Activated naive CD4-positive, alpha-beta T cell treated with Interleukin-2 at 50 U/mL for 16 hours (primary cell): Measurements from ENCODE around the gene LIME1.

Experiments
- DNase-seq: peaks from one replicate; pipeline ENCODE4 v3.0.0-alpha.2; 2020

The LIME1 gene

DNA sequence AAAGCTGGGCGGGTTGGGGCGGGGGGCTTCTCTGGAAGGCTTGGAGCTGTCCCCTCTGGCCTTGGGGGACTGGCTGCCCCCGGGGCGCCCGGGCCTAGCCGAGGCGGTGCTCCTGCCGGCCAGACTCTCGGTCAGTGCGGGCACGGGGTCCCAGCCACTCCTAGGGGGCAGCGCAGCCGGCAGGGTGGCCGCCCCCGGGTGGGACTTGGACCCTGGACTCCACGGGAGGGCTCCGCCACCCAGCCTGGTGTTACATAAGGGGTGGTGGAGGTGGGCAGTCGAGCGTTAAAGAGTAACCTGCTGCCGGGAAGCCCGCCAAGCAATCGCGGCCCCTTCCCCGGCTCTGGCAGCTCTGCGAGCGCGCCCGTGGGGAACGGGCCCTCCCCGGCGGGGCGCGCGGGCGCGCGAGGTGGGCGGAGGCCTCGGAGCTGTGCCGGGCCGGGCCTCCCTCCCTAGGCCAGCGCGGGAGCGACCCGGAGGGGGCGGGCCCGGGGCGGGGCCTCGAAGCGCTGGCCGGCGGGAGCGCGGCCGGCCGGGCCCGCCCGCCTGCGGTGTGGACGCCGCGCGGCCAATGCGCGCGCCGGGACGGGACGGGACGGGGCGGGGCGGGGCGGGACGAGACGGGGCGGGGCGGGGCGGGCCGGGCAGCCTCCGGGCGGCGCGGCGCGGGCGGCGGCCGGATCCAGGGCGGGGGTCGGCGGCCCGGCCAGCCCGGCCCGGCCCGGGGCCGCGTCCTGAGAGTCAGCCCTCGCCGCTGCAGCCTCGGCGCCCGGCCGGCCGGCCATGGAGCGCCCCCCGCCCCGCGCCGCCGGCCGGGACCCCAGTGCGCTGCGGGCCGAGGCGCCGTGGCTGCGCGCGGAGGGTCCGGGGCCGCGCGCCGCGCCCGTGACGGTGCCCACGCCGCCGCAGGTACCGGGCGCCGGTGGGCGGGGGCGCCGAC, 2.9 kb downstream of the LIME1 start, which contains the start of gene SLC2A4RG:
SLC2A4RG (plus strand) TSS at position 647 of the 940 bp plus-strand sequence; CDS start at position 784, 137 bp downstream.
- DNase-seq = peak; percentile 63

DNA sequence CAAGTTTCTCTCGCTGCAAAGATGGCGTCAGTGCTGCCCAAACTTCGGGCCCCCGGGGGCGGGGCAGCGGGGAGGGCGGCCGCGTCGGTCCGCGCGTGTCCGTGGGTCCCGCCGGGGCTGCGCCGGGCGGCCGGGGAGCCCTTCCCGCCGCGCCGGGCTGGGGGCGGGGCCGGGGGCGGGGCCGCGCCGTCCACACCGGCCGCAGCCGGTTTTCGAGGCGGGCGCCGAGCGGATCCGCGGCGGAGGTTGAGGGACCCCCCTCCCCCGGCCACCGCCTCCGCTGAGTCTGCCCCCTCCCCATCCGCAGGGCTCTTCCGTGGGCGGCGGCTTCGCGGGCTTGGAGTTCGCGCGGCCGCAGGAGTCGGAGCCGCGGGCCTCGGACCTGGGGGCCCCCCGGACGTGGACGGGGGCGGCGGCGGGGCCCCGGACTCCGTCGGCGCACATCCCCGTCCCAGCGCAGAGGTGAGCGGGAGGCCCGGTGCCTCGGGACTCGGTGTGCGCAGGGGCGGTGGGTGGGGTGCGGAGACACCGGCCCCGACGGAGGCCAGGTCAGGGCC, 3.7 kb downstream of the LIME1 start:
- peak; percentile 55 for DNase-seq

DNA sequence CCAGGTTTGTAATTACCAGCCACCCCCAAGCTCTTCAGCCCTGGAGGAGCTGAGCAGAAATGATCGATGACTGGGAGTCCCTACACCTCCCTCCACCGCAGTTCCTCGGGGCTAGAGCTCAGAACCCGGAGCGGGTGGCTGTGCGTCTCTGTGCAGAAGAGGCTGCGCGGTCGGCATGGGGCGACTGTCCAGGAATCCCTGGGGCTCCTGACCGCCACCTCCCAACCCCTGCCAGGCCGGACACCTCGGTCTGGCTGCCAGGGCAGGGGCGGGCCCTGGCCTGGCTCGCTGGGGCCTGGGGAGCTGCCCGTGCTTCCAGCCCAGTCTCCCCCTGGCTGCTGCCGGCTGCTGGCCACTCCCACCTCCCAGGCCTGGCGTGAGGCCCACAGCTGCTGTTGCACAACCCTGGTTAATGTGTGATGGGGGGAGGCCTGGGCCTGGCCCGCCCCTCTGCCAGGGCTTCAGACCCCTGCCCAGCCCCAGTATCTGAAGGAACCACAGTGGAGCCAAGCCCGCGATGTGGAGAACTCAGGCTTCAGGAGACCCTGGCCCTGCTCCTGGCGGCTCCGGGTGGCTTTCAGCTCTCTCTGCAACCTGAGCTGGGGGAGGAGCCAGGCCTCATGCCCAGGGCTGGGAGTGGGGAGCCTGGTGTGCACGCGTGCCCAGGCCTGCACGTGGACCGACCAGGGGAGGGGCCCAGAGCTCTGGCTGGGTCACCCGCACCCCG, 4.3 kb downstream of the LIME1 start:
- DNase-seq = peak; percentile 33

DNA sequence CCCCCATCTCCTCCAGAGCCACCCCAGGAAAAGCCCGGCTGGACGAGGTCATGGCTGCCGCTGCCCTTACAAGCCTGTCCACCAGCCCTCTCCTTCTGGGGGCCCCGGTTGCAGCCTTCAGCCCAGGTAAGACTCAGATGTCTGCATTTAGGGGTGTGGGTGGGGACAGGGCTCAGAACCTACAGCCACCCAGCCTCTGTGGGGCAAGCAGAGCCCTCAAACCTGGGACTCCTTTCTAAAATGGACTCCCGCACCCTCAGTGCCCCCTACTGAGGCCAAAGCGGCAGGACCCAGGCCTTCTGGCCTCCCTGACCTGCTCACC, 4.9 kb downstream of the LIME1 start:
- DNase-seq = no peak

DNA sequence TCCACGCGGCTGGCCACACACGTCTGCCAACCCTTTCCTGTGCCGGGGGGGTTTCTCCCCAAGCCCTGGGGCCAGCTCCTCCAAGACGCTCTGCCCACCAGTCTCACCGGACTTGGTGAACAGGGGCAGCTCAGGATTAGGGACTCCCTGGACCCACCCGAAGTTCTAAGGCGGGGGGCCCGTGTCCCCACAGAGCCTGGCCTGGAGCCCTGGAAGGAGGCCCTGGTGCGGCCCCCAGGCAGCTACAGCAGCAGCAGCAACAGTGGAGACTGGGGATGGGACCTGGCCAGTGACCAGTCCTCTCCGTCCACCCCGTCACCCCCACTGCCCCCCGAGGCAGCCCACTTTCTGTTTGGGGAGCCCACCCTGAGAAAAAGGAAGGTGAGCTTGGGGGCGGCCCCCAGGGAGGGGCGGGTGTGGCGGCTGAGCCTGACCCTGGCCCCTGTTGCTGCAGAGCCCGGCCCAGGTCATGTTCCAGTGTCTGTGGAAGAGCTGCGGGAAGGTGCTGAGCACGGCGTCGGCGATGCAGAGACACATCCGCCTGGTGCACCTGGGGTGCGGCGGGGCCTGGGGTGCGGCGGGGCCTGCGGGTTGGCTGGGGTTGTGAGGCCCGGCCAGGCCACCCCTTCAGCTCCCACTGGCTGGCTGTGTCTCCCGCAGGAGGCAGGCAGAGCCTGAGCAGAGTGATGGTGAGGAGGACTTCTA, 5.4 kb downstream of the LIME1 start:
- no peak for DNase-seq

DNA sequence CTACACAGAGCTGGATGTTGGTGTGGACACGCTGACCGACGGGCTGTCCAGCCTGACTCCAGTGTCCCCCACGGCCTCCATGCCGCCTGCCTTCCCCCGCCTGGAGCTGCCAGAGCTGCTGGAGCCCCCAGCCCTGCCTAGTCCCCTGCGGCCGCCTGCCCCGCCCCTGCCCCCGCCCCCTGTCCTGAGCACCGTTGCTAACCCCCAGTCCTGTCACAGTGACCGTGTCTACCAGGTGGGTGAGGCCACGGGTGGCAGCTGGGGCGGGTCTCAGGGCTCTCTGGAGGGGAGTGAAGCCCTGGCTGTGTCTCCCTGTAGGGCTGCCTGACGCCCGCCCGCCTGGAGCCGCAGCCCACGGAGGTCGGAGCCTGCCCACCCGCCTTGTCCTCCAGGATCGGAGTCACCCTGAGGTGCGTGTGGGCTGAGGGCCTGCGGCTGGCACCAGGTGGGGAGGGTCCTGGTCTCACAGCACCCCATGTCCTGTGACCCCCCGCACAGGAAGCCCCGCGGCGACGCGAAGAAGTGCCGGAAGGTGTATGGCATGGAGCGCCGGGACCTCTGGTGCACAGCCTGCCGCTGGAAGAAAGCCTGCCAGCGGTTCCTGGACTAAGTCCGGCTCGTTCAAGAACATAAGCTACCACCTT, 6.0 kb downstream of the LIME1 start:
- DNase-seq = no peak

DNA sequence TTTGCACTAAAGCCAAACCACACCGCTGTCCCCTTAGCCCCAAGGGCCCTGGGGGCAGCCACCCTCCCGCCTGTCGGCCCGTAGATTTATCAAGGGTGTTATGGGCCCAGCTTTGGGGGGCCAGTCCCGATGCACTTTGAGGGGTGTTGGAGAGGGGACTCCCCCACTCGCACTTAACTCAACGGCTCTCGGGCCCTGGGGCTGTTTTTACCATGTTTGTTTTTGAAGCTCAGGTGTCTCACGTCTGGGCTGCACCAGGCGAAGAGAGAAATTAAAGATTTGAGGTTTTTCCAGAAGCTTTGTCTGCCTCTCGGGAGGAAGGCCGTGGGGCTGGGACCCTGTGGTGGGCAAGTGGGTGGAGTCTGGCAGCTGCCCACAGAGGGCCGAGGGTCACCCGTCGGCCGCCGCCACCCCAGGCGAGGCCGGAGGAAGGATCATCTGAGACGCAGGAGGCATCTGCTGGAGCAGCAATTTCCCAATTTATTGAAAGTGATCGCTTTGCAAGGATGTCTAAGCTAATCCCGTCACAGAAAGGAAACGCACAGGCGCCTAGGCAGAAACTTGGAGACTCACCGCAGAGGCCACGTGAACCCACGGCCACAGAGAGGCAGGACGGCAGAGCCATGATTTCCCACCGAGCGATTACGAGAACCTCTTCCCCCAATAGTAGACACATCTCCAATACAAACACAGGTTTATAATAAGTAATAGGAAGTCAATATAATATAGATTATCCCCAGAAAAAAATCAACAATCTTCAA, 6.9 kb downstream of the LIME1 start:
- no peak for DNase-seq

DNA sequence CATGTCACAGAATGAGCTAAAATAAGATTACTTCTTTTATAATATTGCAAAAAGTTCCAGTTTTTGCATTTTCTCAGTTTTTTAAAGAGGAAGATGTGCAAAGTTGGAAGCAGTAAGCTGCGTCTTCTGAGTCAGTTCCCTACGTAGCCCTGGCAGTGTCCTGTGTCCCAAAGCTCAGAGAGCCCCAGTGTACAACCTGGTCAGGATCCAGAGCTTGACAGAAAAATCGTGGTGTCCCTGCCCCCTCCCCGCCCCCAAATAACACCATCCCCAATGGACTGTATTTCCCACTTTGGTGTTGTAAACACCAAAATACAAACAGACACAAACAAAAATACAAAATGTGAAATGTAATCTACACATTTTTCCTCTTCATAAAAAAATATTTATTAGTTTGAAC, 7.7 kb downstream of the LIME1 start:
- no peak for DNase-seq

DNA sequence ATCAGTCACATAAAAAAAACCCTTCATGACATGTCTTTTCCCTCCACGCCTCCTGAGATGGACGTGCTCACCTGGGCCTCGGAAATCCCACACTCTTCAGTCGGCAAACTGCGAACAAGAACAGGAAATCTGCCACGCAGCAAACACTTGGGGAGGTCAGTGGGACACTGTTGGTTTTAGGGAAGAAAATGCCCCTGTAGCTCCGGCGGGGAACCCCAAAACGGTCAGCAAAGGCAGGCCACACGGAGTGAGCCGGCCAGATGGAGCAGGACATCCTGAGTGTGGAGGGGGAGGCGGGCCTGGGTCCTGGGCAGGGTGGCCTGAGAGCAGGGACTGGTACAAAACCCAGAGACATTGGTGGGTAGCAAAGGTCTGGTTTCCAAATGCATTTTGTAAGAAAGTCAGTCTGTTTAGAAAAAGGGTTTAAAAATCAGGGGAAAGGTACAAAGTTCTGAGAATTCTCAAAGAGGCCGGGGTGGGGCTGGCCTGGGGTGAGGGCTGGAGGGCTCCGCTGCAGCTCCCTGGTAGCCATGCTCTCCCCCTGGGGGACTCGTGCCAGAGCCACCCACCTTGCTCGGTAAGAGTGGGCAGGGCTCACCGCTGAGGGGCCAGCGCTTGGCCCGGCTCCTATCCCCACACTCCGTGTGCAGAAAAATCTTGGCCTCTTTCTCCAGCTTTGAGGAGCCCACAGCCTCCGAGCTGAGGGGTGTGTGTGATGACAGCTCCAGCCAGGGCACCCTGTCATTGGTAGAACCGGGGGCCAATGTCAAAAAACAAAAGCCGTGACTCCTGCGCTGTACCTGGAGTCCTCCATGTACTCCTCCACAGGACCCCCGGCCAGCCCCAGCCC, 8.3 kb downstream of the LIME1 start:
- no peak for DNase-seq

DNA sequence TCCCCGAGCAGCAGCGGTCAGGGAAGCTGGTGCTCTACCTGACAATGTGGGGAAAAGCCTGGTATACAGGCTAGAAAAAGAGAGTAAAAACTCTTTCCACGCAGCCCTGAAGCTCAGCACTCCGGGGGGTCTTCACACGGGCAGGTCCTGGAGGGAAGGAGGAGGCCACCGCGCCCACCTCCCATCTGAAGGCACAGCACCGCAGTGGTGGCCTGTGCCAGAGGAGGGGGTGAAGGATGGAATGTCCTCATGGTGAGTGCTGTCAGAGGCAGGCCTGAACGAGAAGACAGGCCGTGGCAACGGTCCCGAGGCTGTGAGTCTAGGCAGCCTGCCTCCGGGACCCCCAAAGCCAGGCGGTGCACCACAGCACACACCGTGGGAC, 9.0 kb downstream of the LIME1 start:
- DNase-seq = no peak

DNA sequence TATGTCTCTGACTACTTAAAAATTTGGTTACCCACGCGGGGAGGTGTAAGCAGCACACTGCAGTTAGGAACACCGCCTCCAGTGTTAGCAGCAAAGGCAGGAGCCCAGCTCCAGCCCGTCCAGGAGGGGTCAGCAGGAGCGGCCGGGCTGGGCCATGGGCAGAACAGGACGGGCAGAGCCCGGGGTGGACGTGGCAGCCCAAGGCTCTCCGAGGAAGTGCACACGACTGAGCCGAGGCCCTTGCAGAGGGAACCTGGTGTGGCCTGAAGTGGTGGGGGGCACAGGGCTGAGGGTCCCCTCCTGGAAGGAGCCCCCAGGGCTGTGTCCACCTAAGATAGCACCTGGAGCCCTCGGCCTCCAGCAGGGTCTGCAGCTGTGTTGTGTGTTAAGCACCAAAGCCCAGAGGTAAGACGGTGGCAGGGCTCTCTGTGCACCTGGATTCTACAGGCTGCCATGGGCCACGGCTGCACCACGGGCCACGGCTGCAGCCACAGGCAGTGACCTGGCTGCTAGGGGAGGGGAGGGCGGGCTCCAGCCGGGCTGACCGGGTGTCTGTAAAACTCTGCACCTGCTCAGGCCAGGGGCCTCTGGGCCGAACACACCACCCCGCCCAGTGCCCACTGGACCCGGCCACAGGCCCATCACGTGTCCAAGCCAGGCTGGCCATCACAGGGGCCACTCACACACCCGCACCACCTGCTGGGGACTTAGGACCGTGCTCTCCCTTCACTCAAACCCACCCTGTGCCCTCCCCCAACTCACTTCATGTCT, 9.7 kb downstream of the LIME1 start:
- DNase-seq = no peak

DNA sequence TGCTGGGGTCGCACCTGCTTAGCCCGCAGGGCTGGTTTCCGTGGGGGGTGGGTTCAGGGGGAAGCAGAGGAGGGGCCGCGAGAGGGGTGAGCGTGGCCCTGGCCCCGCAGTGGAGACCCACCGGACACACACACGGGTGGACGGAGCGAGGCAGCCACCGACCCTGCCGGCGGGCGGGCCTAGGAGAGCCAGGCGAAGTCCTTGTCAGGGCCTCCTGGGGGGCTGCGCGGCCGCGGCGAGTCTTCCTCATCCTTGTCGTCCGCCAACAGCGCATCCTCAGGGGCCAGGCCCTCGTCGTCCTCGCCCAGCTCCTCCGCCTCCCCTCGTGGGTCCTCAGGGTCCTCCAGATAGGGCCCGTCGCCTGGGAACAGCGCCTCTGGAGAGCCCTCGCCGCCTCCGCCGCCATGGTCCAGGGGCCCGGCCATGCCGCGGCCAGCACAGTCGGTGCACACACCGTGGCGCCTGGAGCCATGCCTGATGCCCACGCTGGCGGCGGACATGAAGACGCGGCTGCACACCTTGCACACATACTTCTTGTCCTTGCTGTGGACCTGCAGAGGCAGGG, 10.4 kb downstream of the LIME1 start:
- no peak for DNase-seq

DNA sequence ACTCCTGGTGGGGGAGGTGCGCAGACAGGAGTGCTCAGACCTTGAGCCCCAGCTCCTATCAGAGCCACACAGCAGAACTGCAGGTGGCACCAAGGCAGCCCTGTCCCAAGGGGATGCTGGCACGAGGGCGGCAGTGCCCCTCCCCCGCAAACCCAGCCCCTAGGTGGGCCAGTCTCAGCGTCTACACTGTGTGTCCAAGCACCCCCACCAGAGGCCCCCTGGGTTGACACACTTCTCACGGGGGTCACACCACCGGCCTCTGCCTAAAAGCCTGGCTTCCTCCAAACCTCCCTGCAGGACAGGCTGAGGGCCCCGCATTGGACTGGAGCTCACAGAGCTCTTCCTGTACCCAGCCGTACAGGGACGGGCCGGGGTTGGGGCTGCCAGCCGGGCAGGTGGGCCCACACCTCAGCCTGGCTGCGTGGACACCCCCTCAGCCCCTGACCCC, 11.2 kb downstream of the LIME1 start:
- DNase-seq = no peak

DNA sequence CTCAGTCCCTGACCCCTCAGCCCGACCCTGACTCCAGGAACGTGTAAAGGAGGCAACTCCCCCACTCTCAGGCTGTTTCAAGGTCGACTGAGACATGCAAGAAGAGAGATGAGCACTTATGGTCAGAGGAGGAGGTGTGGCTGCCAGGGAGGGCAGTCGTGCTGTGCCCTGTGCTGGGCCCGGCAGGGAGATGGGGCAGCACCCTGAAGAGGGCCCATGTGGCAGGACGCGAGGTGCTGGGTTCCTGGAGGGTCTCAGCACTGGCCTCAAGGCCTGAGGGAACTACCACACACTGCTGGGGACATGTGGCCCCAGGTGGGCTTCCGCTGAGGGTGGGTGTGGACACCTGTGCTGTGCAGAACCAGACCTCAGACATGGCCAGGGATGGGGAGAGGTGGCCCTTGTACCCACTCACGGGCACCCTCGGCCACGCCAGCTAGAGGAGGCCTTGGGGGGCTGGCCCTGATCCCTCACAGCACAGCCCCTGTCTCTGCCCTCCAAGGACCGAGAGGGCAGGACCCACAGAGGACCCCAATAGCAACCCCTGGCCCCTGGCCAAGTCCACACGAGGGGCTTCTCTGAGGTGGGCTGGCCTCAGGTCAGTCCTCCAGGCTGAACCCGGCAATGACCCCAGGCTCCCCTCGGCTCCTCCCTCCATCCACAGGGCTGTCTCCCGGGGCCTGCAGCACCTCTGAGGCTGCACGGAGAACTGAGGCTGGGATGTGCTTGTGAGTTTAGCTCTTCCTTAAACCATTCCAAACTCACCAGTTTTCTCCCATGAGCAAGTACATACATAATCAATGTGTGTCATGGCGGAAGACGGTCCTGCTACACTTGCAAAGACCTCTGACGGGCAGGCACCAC, 11.8 kb downstream of the LIME1 start:
- no peak for DNase-seq

DNA sequence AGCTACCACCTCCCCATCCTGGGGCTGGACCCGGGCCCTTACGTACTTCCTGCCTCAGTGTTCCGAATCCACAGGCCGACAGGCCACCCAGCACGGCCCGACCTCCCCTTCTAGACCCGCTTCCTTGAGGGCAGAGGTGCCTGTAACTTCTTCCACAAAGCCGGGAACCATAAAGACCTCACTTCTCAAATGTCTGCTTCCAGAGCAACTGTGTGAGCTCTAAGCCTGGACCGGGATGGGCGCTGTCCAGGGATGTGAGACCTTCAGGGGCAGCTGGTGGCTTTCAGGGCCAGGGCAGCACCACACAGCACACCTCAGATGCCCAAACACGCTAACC, 12.4 kb downstream of the LIME1 start:
- no peak for DNase-seq

DNA sequence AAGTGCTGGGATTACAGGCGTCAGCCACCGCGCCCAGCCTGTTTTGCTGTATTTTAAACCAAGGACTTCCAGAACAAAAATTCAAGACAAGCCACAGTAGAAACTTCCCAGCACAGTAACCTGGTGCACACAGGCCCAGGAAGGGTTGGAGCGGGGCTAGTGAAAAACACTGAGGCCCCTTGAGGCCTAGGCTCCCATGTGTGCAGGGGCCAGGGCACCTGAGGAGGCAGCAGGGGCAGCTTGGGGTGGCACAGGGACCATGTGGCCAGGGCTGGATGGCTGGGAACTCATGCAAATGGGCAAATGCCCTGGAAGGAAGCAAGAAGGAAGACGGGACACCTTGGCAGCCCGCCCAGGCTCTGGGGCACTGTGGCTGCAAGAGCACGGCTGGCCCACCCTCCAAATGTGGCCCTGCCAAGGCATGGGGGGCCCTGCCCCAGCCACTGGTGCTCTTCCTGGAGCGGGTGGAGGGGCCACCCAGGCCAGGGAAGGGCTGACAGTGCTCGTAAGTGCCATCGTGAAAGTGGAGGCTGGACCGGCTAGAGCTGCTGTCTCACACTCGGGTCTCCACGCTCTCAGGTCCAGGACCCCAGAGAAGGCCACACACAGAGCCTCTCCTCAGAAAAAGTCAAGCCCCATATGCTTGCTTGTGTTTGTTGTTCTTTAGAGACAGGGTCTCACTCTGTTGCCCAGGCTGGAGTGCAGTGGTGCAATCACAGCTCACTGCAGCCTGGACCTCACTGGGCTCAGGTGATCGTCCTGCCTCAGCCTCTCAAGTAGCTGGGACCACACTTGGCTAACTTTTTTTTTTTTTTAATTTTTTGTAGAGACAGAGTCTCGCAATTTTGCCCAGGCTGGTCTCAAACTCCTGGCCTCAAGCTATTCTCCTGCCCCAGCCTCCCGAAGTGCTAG, 13.4 kb downstream of the LIME1 start:
- no peak for DNase-seq

DNA sequence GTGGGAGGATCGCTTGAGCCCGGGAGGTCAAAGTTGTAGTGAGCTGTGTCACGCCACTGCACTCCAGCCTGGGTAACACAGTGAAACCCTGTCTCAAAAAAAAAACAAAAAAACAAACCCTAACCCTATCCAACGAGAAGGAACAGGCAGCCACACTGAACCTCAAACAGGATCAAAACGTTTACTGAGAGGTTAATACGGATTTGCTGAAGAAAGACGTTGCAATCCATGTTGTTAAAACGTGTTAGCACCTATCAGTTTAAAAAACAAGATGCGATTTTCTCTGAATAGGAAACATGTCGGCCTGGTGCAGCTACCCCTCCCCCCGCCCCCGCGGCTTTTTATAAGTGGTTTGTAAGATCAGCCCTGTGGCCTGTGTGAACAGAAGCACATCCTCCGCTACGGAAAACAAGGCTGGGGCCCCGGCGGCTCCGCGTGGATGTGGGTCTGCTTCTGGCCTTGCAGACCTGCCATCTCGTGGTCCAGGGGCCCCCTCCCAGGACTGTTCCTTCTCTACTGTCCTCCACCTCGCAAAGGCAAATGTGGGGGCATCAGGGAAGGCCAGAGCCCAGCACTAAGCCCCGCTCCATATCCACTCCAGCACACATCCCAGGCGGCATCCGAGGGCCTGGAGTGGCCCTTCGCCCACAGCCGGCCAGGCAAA, 14.5 kb downstream of the LIME1 start:
- peak; percentile 66 for DNase-seq
